ENCODE measurements around the gene GAL3ST2.

GAL3ST2 gene

GRCh38 chr2:241808051-241808720 lies 31.6 kb downstream of the GAL3ST2 start:
- no peak for DNase-seq (ENCODE audit: insufficient read length, low spot score)
- TF ChIP-seq POLR2AphosphoS5 (IDR thresholded peaks at IDR 0.05; ENCODE audit: low read depth, low read length), result no peak
- no peak for TF ChIP-seq SPI1 (IDR thresholded peaks at IDR 0.05; ENCODE audit: low read depth, low read length)
- no peak for TF ChIP-seq POLR2A (IDR thresholded peaks at IDR 0.05; ENCODE audit: low read depth, low read length)
- no peak for TF ChIP-seq POU2F2 (IDR thresholded peaks at IDR 0.05; ENCODE audit: low read depth, low read length)
- no peak for TF ChIP-seq PAX5 (IDR thresholded peaks at IDR 0.05; ENCODE audit: insufficient read depth, low read length, severe bottlenecking)
- TF ChIP-seq TAF1 (IDR thresholded peaks at IDR 0.05; ENCODE audit: low read depth, low read length), result no peak
- no peak for FAIRE-seq

- TF ChIP-seq POU2F2 (IDR thresholded peaks at IDR 0.05; ENCODE audit: low read depth, low read length) (no peak), PAX5 (IDR thresholded peaks at IDR 0.05; ENCODE audit: insufficient read depth, low read length, severe bottlenecking) (no peak), TAF1 (IDR thresholded peaks at IDR 0.05; ENCODE audit: low read depth, low read length) (no peak), SPI1 (IDR thresholded peaks at IDR 0.05; ENCODE audit: low read depth, low read length) (no peak), POLR2A (IDR thresholded peaks at IDR 0.05; ENCODE audit: low read depth, low read length) (no peak), POLR2AphosphoS5 (IDR thresholded peaks at IDR 0.05; ENCODE audit: low read depth, low read length) (no peak)
- DNase-seq (ENCODE audit: insufficient read length, low spot score) (peak; percentile 10), FAIRE-seq (no peak)
Measured at GRCh38 chr2:241808721-241809382, 32.2 kb downstream of the GAL3ST2 start, which contains the start of gene NEU4. Gene NEU4, plus strand, starts transcription at chr2:241809193. Its CDS starts 5,292 bp downstream, at chr2:241814485.

- TF ChIP-seq PAX5 (IDR thresholded peaks at IDR 0.05; ENCODE audit: insufficient read depth, low read length, severe bottlenecking) (no peak), TAF1 (IDR thresholded peaks at IDR 0.05; ENCODE audit: low read depth, low read length) (no peak), POU2F2 (IDR thresholded peaks at IDR 0.05; ENCODE audit: low read depth, low read length) (no peak)
- DNase-seq (ENCODE audit: insufficient read length, low spot score) (peak; percentile 26), FAIRE-seq (peak; percentile 40)
Measured at GRCh38 chr2:241809383-241810306, 33.0 kb downstream of the GAL3ST2 start.

- no peak for FAIRE-seq
- DNase-seq (ENCODE audit: insufficient read length, low spot score), result peak; percentile 9
- TF ChIP-seq POLR2AphosphoS5 (IDR thresholded peaks at IDR 0.05; ENCODE audit: low read depth, low read length), result no peak
- TF ChIP-seq POU2F2 (IDR thresholded peaks at IDR 0.05; ENCODE audit: low read depth, low read length), result no peak
- no peak for TF ChIP-seq PAX5 (IDR thresholded peaks at IDR 0.05; ENCODE audit: insufficient read depth, low read length, severe bottlenecking)
- TF ChIP-seq TAF1 (IDR thresholded peaks at IDR 0.05; ENCODE audit: low read depth, low read length), result no peak
- TF ChIP-seq POLR2A (IDR thresholded peaks at IDR 0.05; ENCODE audit: low read depth, low read length), result no peak
- no peak for TF ChIP-seq SPI1 (IDR thresholded peaks at IDR 0.05; ENCODE audit: low read depth, low read length)
Measured at GRCh38 chr2:241810307-241811200, 33.9 kb downstream of the GAL3ST2 start.

DNA sequence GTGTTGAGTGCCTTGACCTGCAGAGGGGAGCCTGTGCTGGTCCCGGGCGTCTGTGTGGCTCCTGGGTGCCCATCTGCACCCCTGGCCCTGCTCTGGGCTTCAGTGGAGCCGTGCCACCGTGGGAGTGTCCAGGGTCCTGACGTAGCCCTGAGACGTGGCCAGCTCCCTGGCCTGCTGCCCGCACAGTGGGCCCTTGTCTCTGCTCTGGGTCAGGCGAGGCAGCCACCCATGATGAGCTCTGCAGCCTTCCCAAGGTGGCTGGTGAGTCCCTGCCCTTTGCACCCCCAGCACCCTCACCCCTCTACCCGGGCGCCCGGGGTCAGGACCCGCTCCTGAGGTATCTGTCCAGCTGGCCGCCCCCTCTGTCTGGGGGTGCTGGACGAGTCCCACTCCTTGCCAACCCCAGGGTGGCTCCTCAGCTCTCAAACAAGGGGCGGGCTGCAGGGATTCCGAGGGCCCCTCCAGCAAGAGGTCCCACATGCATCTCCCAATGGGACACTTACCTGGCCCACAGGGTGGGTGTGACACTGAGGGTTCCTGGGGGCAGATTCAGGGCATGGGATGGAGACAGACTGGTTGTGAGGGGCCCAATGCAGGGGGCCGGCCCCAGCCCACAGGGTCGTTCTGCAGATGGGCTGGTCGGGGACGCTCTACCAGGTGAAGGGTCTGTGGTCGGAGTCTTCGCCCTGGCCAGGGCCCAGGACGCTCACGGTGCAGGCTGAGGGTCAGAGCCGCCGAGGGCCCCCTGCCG lies 34.8 kb downstream of the GAL3ST2 start:
- TF ChIP-seq POLR2A (IDR thresholded peaks at IDR 0.05; ENCODE audit: low read depth, low read length), result no peak
- TF ChIP-seq POU2F2 (IDR thresholded peaks at IDR 0.05; ENCODE audit: low read depth, low read length), result no peak
- no peak for TF ChIP-seq SPI1 (IDR thresholded peaks at IDR 0.05; ENCODE audit: low read depth, low read length)
- no peak for TF ChIP-seq PAX5 (IDR thresholded peaks at IDR 0.05; ENCODE audit: insufficient read depth, low read length, severe bottlenecking)
- TF ChIP-seq POLR2AphosphoS5 (IDR thresholded peaks at IDR 0.05; ENCODE audit: low read depth, low read length), result no peak
- no peak for FAIRE-seq
- peak; percentile 22 for DNase-seq (ENCODE audit: insufficient read length, low spot score)

DNA sequence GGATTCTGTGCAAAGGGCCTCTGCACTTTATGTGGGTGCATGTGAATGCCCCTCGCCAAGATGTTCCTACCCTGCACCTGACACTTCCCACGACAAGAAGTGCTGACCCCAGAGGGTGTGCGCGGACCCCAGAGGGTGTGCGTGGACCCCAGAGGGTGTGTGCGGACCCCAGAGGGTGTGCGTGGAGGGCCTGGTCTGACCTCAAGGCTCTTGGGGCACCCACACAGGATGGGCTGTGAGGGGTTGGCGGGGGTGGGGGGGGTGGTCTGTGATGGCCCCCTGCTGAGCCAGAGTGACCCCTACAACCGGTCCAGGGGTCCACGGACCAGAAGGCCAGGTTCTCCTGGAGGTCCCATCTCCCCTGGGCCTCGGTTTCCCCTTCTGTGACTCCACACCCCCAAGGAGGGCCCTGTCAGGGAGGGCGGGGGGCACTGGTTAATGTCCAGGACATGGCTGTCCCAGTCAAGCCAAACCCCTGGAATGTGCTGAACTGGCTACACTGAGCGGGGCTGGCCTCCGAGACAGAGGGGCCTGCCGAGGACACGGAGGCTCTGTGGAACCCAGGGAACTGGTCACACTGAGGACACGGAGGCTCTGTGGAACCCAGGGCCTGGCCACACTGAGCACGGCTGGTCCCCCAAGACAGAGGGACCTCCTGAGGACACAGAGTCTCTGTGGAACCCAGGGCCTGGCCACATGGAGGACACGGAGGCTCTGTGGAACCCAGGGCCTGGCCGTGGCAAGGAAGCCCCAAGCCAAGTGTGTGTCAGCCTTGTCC lies 35.5 kb downstream of the GAL3ST2 start:
- TF ChIP-seq TAF1 (IDR thresholded peaks at IDR 0.05; ENCODE audit: low read depth, low read length), result no peak
- TF ChIP-seq POLR2A (IDR thresholded peaks at IDR 0.05; ENCODE audit: low read depth, low read length), result no peak
- no peak for TF ChIP-seq POU2F2 (IDR thresholded peaks at IDR 0.05; ENCODE audit: low read depth, low read length)
- no peak for TF ChIP-seq PAX5 (IDR thresholded peaks at IDR 0.05; ENCODE audit: insufficient read depth, low read length, severe bottlenecking)
- no peak for TF ChIP-seq SPI1 (IDR thresholded peaks at IDR 0.05; ENCODE audit: low read depth, low read length)
- no peak for TF ChIP-seq POLR2AphosphoS5 (IDR thresholded peaks at IDR 0.05; ENCODE audit: low read depth, low read length)
- no peak for FAIRE-seq
- DNase-seq (ENCODE audit: insufficient read length, low spot score), result peak; percentile 10

GRCh38 chr2:241812730-241813643 lies 36.4 kb downstream of the GAL3ST2 start:
- TF ChIP-seq TAF1 (IDR thresholded peaks at IDR 0.05; ENCODE audit: low read depth, low read length), result no peak
- no peak for TF ChIP-seq POLR2A (IDR thresholded peaks at IDR 0.05; ENCODE audit: low read depth, low read length)
- TF ChIP-seq POU2F2 (IDR thresholded peaks at IDR 0.05; ENCODE audit: low read depth, low read length), result no peak
- no peak for TF ChIP-seq POLR2AphosphoS5 (IDR thresholded peaks at IDR 0.05; ENCODE audit: low read depth, low read length)
- TF ChIP-seq PAX5 (IDR thresholded peaks at IDR 0.05; ENCODE audit: insufficient read depth, low read length, severe bottlenecking), result no peak
- no peak for TF ChIP-seq SPI1 (IDR thresholded peaks at IDR 0.05; ENCODE audit: low read depth, low read length)
- FAIRE-seq (no peak), DNase-seq (ENCODE audit: insufficient read length, low spot score) (peak; percentile 34)

Measured in GM12891 (cell line).